Retinal pigment epithelial cell (primary cell): ENCODE data around the gene ATP5F1E.

Experiments used
- DNase-seq: peaks from one replicate; pipeline ENCODE4 v3.0.0-alpha.2; 2010; ENCODE audit warnings: low read depth
- H3K4me3 ChIP-seq: 2 replicates; pipeline ENCODE4 v1.5.1; 2011; ENCODE audit warnings: mild to moderate bottlenecking, low read length, control low read depth, moderate library complexity
- TF ChIP-seq, protein P1 (sequence below): conservative IDR thresholded peaks from 2 replicates; pipeline ENCODE4 v1.5.1; 2011; ENCODE audit warnings: low read depth, low read length, control low read depth, inconsistent platforms

ATP5F1E gene

DNA sequence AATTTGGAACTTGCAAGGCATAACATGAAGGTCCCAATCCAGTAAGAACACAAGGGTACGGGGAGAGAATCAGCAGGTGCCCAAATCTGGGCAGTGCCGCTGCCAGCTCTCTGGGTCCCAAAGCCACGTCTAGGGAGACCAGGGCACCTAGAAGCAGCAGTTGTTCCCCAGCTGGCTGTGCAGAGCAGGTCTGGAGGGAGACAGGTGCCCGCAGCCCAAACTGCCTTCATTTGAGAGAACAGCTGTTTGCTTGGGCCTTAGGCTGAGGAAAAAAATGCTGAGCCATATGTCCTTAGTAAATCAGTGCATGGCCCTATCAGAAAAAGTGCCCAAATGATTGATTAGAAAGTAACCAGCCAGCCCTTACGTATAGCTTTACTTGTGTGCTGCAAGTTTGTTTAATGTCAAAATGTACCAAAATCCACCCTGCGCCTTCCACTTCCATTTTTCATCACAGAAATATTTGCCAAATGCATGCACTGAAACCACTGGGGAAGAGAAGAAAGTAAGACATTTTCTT lies 19.6 kb upstream of the ATP5F1E start:
- TF ChIP-seq, protein P1, sequence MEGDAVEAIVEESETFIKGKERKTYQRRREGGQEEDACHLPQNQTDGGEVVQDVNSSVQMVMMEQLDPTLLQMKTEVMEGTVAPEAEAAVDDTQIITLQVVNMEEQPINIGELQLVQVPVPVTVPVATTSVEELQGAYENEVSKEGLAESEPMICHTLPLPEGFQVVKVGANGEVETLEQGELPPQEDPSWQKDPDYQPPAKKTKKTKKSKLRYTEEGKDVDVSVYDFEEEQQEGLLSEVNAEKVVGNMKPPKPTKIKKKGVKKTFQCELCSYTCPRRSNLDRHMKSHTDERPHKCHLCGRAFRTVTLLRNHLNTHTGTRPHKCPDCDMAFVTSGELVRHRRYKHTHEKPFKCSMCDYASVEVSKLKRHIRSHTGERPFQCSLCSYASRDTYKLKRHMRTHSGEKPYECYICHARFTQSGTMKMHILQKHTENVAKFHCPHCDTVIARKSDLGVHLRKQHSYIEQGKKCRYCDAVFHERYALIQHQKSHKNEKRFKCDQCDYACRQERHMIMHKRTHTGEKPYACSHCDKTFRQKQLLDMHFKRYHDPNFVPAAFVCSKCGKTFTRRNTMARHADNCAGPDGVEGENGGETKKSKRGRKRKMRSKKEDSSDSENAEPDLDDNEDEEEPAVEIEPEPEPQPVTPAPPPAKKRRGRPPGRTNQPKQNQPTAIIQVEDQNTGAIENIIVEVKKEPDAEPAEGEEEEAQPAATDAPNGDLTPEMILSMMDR: no peak
- DNase-seq: no peak
- no peak overlapping the region for H3K4me3 ChIP-seq

DNA sequence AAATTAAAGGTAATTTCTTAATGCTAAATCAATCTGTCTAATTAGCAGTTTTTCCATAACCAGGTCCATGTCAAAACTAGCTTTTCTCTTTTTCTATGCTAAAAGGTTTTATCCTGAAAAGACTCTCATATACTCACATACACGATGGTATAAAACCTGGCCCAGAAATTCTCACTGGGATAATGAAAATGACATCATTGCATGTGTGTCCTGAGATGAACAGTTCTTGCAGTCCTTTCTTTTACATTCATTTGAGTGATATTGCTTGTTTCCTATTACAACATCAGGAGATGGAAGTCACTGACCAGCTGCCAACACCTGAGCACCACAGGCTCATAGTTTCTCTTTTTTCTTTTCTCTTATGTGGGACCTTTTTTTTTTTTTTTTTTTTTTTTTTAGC lies 18.3 kb upstream of the ATP5F1E start:
- no peak for DNase-seq
- TF ChIP-seq, protein P1: no peak
- no peak overlapping the region for H3K4me3 ChIP-seq

DNA sequence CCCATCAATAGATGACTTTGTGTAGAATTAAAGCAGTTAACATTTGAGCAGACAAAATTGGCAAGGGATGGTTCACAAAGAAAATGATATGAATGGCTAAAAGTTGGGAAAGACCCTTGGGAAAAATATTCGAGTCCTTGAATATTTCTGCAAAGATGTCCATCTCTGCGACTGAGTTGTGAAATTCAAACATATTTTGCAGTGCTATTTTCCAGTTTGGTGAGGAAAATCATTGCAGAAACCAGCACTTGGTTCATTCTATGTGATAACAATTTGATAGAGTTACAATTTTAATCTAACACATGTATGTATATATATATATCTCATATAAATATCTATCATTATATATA lies 16.5 kb upstream of the ATP5F1E start:
- DNase-seq: no peak
- H3K4me3 ChIP-seq: no peak overlapping the region
- TF ChIP-seq, protein P1: no peak

DNA sequence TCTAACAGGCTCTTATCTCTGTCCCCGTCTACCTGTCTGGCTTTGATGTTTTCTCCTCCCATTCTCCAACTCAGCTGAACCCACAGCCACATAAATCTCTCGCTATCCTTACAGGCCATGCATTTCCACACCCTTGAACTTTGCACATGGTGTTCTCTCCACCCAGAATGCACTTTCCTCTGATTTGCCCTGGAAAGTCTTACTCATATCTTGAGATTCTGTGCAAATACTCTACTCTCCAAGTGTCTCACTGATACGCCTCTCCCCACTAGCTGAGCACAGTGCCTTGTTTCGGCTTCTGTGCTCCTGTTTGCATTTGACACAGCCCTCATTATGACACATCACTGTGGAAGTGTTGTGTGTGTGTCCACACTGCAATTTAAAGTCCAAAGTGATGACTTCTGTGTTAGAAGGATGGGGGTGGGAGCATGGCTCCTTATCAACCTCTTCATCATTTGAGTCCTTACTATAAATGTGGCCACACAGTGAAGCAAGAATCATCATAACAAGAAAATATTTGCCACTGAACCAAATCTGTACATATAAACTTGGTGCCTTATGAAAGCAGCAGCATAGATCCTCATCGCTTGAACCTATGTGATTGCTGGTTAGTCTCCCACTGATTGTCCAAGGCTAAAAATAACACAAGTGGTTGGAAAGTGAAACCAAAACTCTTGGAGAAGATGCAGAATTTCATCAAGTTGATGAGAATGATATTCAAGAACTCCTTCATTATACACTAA lies 16.0 kb upstream of the ATP5F1E start:
- DNase-seq: no peak
- TF ChIP-seq, protein P1: no peak
- no peak overlapping the region for H3K4me3 ChIP-seq

DNA sequence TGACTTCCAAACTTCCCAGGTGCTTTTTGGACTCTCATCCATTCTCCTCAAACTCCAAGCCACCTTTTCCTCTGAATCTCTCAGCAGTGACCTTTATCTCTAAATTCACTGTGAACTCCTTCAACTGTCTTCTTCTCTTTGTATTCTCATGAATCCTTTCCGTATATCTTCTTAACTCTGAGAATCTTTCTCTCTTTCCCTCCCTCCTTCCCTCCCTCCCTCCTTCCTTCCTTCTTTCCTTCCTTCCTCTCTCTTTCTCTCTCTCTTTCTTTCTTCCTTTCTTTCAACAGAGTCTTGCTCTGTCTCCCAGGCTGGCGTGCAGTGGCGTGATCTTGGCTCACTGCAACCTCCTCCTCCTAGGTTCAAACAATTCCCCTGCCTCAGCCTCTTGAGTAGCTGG lies 14.7 kb upstream of the ATP5F1E start:
- H3K4me3 ChIP-seq: no peak overlapping the region
- no peak for DNase-seq
- TF ChIP-seq, protein P1: no peak

DNA sequence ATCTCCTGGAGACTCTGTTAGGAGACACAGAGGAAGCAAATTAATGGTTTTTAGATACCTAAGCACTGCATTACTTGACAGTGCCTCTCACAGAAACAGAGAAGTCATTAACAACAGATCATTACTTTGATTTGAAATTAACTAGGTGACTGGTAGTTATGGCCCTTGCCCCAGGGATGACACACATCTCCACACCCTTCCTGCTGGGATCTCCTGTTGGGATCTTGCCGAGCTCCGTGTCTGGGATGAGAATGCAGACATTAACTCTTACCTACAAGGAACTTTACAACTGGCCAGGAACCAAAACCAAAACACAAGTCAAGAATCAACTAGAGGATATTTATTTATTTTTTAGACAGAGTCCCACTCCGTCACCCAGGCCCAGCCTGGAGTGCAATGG lies 12.7 kb upstream of the ATP5F1E start:
- no peak for DNase-seq
- TF ChIP-seq, protein P1: no peak
- H3K4me3 ChIP-seq: no peak overlapping the region

DNA sequence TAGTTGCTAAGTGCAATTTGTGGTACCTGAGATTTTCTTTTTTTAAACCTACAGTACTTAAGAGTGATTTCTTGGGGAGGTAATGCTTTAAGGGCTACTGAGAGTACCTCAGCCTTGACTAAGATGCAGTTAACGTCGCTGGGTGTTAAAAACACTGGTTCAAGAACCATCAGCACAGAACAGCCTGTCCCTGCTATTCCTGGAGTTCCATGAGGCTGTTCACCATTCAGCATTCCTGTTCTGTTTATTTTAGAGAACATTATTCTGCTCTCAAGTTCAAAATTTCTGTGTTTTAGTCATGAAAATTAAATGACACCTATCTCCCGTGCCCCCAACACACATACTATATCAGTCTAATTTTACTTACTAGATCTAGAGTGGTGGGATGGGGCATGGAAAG lies 12.2 kb upstream of the ATP5F1E start:
- no peak for DNase-seq
- H3K4me3 ChIP-seq: no peak overlapping the region
- TF ChIP-seq, protein P1: no peak
